Uterus (tissue), 4 donors: Measurements from ENCODE around the gene WARS2. TPM values are rescaled to one million over a fixed set of nuclear protein-coding genes. Genes with fewer than 3 reads are reported as not detected.
A peak's percentile ranks its signal among the peaks of the same experiment; 100 is the strongest.

ENCODE experiments used
- DNase-seq, 2 donors: peaks; one replicate each; pipeline ENCODE4 v3.0.0-alpha.2; 2019 to 2020
- H3K27ac ChIP-seq, 2 donors: fragments of 200-600 bp; sonication (generic); 1 replicate in 1 of 2; 2 replicates in 1 of 2; pipeline ENCODE4 v1.5.1; 2016 to 2018
- H3K27me3 ChIP-seq, 2 donors: fragments of 200-600 bp; sonication (generic); one replicate each; pipeline ENCODE4 v1.5.1; 2018 to 2019; ENCODE audit warnings: control low read depth in 1 of 2
- H3K36me3 ChIP-seq, 2 donors: fragments of 200-600 bp; sonication (generic); one replicate each; pipeline ENCODE4 v1.5.1; 2019; ENCODE audit warnings: control low read depth in 1 of 2
- H3K4me1 ChIP-seq, 2 donors: fragments of 200-600 bp; sonication (generic); one replicate each; pipeline ENCODE4 v1.5.1; 2018 to 2019; ENCODE audit warnings: control low read depth in 1 of 2
- H3K4me3 ChIP-seq, 2 donors: fragments of 200-600 bp; sonication (generic); 1 replicate in 1 of 2; 2 replicates in 1 of 2; pipeline ENCODE4 v1.5.1; 2018 to 2019; ENCODE audit warnings: mild to moderate bottlenecking in 1 of 2
- H3K9me3 ChIP-seq, 2 donors: fragments of 200-600 bp; sonication (generic); one replicate each; pipeline ENCODE4 v1.5.1; 2019; ENCODE audit warnings: control low read depth in 1 of 2
- POLR2A ChIP-seq, 2 donors: fragments of 450-650 bp; IDR thresholded peaks; one replicate each; pipeline ENCODE4 v1.6.1; 2016; ENCODE audit warnings: antibody characterized with exemption in 2 of 2, mild to moderate bottlenecking in 1 of 2, moderate library complexity in 1 of 2
- intact Hi-C: fragments of 100-400 bp; cut with DNase I; formaldehyde crosslinking; loops from one replicate; pipeline ENCODE4 v1.15.1; 2023; ENCODE audit warnings: low total_unique reads
- total RNA-seq, 4 donors: library from RNA; depleted of rRNA in 3 of 4; stranded (reverse); fragments of >200 nt in 3 of 4; gene quantifications; one replicate each; pipeline versions ENCODE4 v1.1.0 to v1.2.4, GENCODE V29; 2014 to 2023
- TF ChIP-seq, protein P1 (sequence below), 4 experiments: fragments of 200-600 bp in 2 of 4; fragments of 450-650 bp in 2 of 4; sonication (generic) in 2 of 4; IDR thresholded peaks; one replicate each; pipeline ENCODE4 v1.5.1; 2016 to 2019; ENCODE audit warnings: antibody characterized with exemption in 4 of 4, mild to moderate bottlenecking in 2 of 4, moderate library complexity in 1 of 4
- donor health status: DM: yes; HTN: yes; CAD: no.

Gene WARS2
- total RNA-seq, 4 donors from 2014 or later: 13.5 to 22.6 (median 18.5) TPM

DNA sequence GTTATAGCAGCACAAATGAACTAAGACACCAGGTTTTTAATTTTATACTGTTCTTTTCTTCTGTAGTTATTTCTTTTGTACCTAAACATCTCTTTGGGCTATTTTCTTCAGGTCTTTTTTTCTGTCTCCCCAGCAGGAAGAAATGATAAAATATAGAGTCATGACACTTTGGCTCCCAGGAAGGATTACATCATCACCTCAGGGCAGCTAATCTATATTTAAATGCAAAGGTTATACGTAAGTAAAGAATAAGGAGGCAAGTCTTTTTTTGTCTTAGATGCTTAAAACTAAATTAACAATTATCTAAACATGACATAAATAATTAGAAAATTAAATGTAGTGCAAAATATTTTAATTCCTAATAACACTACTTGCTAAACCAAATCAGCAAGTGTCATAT is 57.0 kb downstream of the WARS2 start:
- no peaks in the 10 kb centered on the region for H3K4me1 ChIP-seq
- no peaks in the 10 kb centered on the region for H3K36me3 ChIP-seq
- no peaks in the 10 kb centered on the region for H3K27me3 ChIP-seq
- H3K27ac ChIP-seq: no peak overlapping the region
- H3K4me3 ChIP-seq: no peak overlapping the region
- DNase-seq: no peak
- intact Hi-C loops: no loop called here
- no peak for TF ChIP-seq POLR2A (IDR thresholded peaks at IDR 0.05)
- TF ChIP-seq, protein P1, sequence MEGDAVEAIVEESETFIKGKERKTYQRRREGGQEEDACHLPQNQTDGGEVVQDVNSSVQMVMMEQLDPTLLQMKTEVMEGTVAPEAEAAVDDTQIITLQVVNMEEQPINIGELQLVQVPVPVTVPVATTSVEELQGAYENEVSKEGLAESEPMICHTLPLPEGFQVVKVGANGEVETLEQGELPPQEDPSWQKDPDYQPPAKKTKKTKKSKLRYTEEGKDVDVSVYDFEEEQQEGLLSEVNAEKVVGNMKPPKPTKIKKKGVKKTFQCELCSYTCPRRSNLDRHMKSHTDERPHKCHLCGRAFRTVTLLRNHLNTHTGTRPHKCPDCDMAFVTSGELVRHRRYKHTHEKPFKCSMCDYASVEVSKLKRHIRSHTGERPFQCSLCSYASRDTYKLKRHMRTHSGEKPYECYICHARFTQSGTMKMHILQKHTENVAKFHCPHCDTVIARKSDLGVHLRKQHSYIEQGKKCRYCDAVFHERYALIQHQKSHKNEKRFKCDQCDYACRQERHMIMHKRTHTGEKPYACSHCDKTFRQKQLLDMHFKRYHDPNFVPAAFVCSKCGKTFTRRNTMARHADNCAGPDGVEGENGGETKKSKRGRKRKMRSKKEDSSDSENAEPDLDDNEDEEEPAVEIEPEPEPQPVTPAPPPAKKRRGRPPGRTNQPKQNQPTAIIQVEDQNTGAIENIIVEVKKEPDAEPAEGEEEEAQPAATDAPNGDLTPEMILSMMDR (IDR thresholded peaks at IDR 0.05): no peak
- no peaks in the 10 kb centered on the region for H3K9me3 ChIP-seq

DNA sequence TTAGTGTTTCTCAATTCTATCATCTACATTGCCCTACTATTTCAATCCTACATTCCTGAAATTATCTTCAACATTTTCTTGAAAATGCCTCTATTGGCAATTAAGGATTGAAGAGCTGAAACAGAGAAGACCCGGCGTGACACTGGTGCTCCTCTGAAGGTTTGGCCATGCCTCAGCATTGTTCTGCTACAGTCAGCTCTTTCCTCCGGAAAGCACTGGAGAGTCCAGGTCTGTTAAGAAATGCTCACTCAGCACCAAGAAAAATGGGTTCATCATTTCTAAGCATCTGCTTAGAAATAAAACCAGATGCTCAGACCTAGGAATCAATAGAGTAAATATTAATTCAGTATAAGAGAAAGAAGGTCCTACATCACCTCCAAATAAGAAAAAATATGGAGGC is 58.8 kb downstream of the WARS2 start:
- intact Hi-C loops: no loop called here
- Histone ChIP-seq H3K4me1 (no peaks in the 10 kb centered on the region), H3K27me3 (no peaks in the 10 kb centered on the region), H3K36me3 (no peaks in the 10 kb centered on the region), H3K9me3 (no peaks in the 10 kb centered on the region), H3K4me3 (no peak overlapping the region), H3K27ac (peak overlapping the region in 1 of 2 donors; percentile 9)
- TF ChIP-seq, protein P1 (IDR thresholded peaks at IDR 0.05): no peak
- TF ChIP-seq POLR2A (IDR thresholded peaks at IDR 0.05): no peak
- DNase-seq: no peak

DNA sequence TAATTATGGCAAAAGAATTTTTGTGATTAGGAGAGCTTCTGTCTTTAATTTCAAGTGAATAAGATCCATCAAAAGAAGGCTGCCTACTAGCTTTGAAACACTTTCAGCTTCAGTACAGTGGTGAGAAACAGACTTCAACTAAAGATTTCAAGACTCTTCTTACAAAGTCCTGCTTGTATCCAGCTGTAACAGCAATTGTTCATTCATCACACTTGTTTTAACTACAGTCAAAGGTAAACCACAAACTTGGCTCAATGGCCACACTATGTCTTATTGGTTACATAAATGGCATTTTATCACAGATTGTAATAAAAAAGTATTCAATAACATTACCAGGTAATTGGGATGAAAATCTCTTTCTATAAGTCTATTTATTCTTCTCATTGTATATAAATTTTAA is 59.2 kb downstream of the WARS2 start:
- Histone ChIP-seq H3K27me3 (no peaks in the 10 kb centered on the region), H3K4me3 (no peak overlapping the region), H3K27ac (peak overlapping the region; percentile 9 to 42), H3K4me1 (no peaks in the 10 kb centered on the region), H3K9me3 (no peaks in the 10 kb centered on the region), H3K36me3 (no peaks in the 10 kb centered on the region)
- no peak for TF ChIP-seq POLR2A (IDR thresholded peaks at IDR 0.05)
- TF ChIP-seq, protein P1 (IDR thresholded peaks at IDR 0.05): no peak
- no peak for DNase-seq
- intact Hi-C loops: no loop called here

DNA sequence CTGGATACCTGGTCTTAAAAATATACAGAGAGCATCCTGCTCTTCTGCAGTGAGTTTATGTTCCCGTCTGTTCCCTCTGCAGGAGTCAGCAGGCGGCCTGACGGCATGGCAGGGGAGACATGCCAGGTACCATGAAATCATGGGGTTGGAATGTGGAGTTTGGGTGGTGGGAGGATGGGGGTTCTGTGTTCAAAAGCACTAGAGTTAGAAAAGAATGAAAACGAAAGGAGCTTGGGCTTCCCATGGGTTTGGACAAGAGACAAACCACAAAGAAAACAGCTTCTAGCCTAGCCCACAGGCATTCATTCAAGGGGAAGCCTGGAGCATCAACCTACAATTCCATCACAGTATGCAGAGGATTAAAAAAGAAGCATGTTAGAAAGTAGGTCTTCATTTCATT is 59.9 kb downstream of the WARS2 start:
- Histone ChIP-seq H3K9me3 (no peaks in the 10 kb centered on the region), H3K36me3 (no peaks in the 10 kb centered on the region), H3K27me3 (no peaks in the 10 kb centered on the region), H3K4me3 (no peak overlapping the region), H3K27ac (peak overlapping the region; percentile 9 to 42), H3K4me1 (no peaks in the 10 kb centered on the region)
- intact Hi-C loops: no loop called here
- DNase-seq: peak; percentile 20 to 50
- TF ChIP-seq, protein P1 (IDR thresholded peaks at IDR 0.05): no peak
- no peak for TF ChIP-seq POLR2A (IDR thresholded peaks at IDR 0.05)

DNA sequence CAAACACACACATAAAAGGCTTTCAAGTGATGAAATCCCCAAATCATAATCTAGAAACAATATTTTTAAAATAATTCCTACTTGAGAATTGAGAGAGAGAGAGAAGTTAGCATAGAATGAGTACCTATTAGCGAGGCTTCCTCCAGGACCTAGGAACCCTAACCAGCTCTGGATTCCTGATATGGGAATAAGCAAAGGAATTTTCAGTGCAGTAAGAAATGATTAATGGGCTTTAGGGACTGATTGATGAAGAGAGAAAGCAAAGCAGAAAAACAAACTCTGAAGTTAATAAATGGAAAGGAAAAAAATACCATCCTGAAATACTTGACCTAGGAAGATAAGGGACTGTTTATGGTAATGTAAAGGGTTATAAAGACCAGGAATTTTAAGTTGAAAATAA is 60.6 kb downstream of the WARS2 start:
- Histone ChIP-seq H3K27me3 (no peaks in the 10 kb centered on the region), H3K4me3 (no peak overlapping the region), H3K4me1 (no peaks in the 10 kb centered on the region), H3K36me3 (no peaks in the 10 kb centered on the region), H3K9me3 (no peaks in the 10 kb centered on the region), H3K27ac (peak overlapping the region; percentile 9 to 42)
- no peak for DNase-seq
- TF ChIP-seq, protein P1 (IDR thresholded peaks at IDR 0.05): no peak
- TF ChIP-seq POLR2A (IDR thresholded peaks at IDR 0.05): no peak
- intact Hi-C loops: no loop called here
